ENCODE data around the gene SLC4A4. TPM values are rescaled to one million over a fixed set of nuclear protein-coding genes. Genes with fewer than 3 reads are reported as not detected.

Gene SLC4A4
- polyA plus RNA-seq, 1 donor (not counting 4 experiments of a cell fraction or from before 2014, with no cell fraction given): 0.29 TPM

DNA sequence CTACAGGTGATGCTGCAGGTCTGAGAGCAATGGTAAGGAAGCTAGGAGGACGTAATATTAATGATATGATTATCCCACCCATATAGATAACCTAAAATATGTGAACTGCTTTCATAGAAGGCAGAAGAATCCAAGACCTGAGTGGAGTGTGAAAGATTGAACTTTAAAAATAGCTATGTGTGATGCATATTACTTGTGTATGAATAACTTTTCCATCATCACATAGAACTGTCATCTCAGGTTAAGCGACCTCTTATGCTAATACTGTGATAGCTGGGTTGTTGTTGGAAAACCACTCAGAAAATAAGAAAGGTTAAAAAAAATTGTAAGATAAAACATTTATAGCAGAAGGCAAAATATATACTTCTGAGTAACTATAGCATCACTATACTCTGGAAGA lies 90.3 kb downstream of the SLC4A4 start:
- Histone ChIP-seq H3K4me1 (ENCODE audit: control insufficient read depth, extremely low read depth, insufficient read depth, low read length) (no peaks in the 10 kb centered on the region), H3K79me2 (ENCODE audit: control insufficient read depth, insufficient read depth, low read length) (no peaks in the 10 kb centered on the region), H3K36me3 (ENCODE audit: control insufficient read depth in 2 of 2, extremely low read depth in 1 of 2, insufficient read depth in 2 of 2, low read length in 2 of 2) (no peaks in the 10 kb centered on the region), H3K27me3 (ENCODE audit: control insufficient read depth, extremely low read depth, insufficient read depth, low read length) (no peaks in the 10 kb centered on the region), H4K20me1 (ENCODE audit: control insufficient read depth, extremely low read depth, insufficient read depth, low read length) (no peaks in the 10 kb centered on the region), H3K9ac (ENCODE audit: control insufficient read depth, extremely low read depth, insufficient read depth, low read length) (no peak overlapping the region), H3K27ac (ENCODE audit: control insufficient read depth, insufficient read depth, low read length) (no peak overlapping the region), H2AFZ (ENCODE audit: control insufficient read depth, low read length) (no peak overlapping the region), H3K9me1 (ENCODE audit: control insufficient read depth, extremely low read depth, insufficient read depth, low read length) (no peaks in the 10 kb centered on the region), H3K9me3 (ENCODE audit: control insufficient read depth, low read depth, low read length) (no peaks in the 10 kb centered on the region), H3K4me3 (ENCODE audit: control insufficient read depth in 2 of 3, extremely low read depth in 1 of 3, insufficient read depth in 2 of 3, low read depth in 1 of 3, low read length in 3 of 3) (no peak overlapping the region), H3K4me2 (ENCODE audit: control insufficient read depth, extremely low read depth, insufficient read depth, low read depth, low read length) (no peak overlapping the region)
- DNase-seq (ENCODE audit: low read depth, low spot score) (no peak), FAIRE-seq (no peak)
- dilution Hi-C loops (cut with MboI; ENCODE audit: extremely low pct_ligation_motif_present, low sequenced_read_pairs): no loop called here
- TF ChIP-seq, protein P1, sequence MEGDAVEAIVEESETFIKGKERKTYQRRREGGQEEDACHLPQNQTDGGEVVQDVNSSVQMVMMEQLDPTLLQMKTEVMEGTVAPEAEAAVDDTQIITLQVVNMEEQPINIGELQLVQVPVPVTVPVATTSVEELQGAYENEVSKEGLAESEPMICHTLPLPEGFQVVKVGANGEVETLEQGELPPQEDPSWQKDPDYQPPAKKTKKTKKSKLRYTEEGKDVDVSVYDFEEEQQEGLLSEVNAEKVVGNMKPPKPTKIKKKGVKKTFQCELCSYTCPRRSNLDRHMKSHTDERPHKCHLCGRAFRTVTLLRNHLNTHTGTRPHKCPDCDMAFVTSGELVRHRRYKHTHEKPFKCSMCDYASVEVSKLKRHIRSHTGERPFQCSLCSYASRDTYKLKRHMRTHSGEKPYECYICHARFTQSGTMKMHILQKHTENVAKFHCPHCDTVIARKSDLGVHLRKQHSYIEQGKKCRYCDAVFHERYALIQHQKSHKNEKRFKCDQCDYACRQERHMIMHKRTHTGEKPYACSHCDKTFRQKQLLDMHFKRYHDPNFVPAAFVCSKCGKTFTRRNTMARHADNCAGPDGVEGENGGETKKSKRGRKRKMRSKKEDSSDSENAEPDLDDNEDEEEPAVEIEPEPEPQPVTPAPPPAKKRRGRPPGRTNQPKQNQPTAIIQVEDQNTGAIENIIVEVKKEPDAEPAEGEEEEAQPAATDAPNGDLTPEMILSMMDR (optimal IDR thresholded peaks at IDR 0.05 in 1 of 3, IDR thresholded peaks at IDR 0.05 in 1 of 3, conservative IDR thresholded peaks at IDR 0.05 in 1 of 3; ENCODE audit: extremely low read depth in 1 of 3, insufficient read depth in 2 of 3, low read length in 3 of 3): no peak
- TF ChIP-seq EZH2 (IDR thresholded peaks at IDR 0.05; ENCODE audit: low read length): no peak

DNA sequence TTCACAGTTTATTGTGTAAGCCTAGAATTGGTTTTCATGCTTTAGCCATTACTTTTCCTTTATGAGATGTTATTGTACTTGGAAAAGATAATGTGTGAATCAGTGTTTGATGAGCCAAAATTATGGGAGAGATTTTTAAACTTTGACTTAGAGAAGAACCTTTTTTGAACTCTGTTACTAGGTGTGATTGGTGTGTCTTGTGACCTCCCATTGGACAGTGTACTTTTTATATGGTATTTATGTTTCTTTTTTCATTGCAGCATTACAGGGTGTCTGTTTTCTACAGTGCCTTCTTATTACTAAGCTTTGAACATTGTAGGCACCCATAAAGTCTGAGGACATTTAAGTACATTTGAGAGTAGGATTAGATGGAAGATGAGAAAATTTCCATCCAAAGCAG lies 91.1 kb downstream of the SLC4A4 start:
- Histone ChIP-seq H3K9me3 (ENCODE audit: control insufficient read depth, low read depth, low read length) (no peaks in the 10 kb centered on the region), H3K4me1 (ENCODE audit: control insufficient read depth, extremely low read depth, insufficient read depth, low read length) (no peaks in the 10 kb centered on the region), H3K9ac (ENCODE audit: control insufficient read depth, extremely low read depth, insufficient read depth, low read length) (no peak overlapping the region), H3K4me3 (ENCODE audit: control insufficient read depth in 2 of 3, extremely low read depth in 1 of 3, insufficient read depth in 2 of 3, low read depth in 1 of 3, low read length in 3 of 3) (no peak overlapping the region), H4K20me1 (ENCODE audit: control insufficient read depth, extremely low read depth, insufficient read depth, low read length) (no peaks in the 10 kb centered on the region), H2AFZ (ENCODE audit: control insufficient read depth, low read length) (no peak overlapping the region), H3K9me1 (ENCODE audit: control insufficient read depth, extremely low read depth, insufficient read depth, low read length) (no peaks in the 10 kb centered on the region), H3K27ac (ENCODE audit: control insufficient read depth, insufficient read depth, low read length) (no peak overlapping the region), H3K36me3 (ENCODE audit: control insufficient read depth in 2 of 2, extremely low read depth in 1 of 2, insufficient read depth in 2 of 2, low read length in 2 of 2) (no peaks in the 10 kb centered on the region), H3K79me2 (ENCODE audit: control insufficient read depth, insufficient read depth, low read length) (no peaks in the 10 kb centered on the region), H3K4me2 (ENCODE audit: control insufficient read depth, extremely low read depth, insufficient read depth, low read depth, low read length) (no peak overlapping the region), H3K27me3 (ENCODE audit: control insufficient read depth, extremely low read depth, insufficient read depth, low read length) (no peaks in the 10 kb centered on the region)
- dilution Hi-C loops (cut with MboI; ENCODE audit: extremely low pct_ligation_motif_present, low sequenced_read_pairs): no loop called here
- DNase-seq (ENCODE audit: low read depth, low spot score) (no peak), FAIRE-seq (no peak)
- no peak for TF ChIP-seq EZH2 (IDR thresholded peaks at IDR 0.05; ENCODE audit: low read length)
- TF ChIP-seq, protein P1 (optimal IDR thresholded peaks at IDR 0.05 in 1 of 3, IDR thresholded peaks at IDR 0.05 in 1 of 3, conservative IDR thresholded peaks at IDR 0.05 in 1 of 3; ENCODE audit: extremely low read depth in 1 of 3, insufficient read depth in 2 of 3, low read length in 3 of 3): no peak
